ENCODE results near the gene FERMT3.

FERMT3 gene

DNA sequence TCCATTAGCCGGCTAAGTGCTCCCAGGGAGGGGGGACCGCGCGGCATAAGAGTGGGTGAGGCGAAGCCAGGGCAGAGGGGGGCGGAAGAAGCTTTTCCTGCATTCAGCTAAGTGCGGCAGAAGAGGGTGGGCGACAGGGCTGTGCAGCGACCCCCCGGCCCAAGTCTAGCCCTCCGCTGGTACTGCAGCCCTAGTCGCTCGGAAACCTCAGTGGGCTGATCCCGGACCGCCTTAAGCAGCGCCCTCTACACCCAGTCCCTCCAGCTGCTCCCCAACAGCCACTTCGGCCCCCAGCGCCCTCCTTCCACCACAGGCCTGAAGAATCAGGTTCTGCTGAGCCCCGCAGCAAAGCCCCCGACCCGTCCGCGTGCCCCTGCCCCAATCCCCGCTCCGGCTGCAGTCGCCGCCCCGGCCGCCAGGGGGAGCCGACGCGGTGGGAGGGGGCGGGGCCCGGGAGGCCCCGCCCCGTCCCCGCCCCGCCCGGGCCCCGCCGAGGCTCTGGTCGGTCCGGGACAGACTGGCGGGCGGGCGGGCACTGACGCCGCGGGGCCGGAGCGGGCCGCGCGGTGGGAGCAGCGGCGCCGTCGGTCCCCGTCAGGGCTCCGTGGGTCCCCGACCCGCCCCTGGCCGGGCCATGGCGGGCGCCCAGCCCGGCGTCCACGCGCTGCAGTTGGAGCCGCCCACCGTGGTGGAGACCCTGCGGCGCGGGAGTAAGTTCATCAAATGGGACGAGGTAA lies 44.7 kb downstream of the FERMT3 start, which contains the start of gene PLCB3:
Gene PLCB3 (plus strand): TSS at position 515 of the 737 bp plus-strand sequence. CDS start 120 bp downstream, at position 635.
- TF ChIP-seq, protein P1, sequence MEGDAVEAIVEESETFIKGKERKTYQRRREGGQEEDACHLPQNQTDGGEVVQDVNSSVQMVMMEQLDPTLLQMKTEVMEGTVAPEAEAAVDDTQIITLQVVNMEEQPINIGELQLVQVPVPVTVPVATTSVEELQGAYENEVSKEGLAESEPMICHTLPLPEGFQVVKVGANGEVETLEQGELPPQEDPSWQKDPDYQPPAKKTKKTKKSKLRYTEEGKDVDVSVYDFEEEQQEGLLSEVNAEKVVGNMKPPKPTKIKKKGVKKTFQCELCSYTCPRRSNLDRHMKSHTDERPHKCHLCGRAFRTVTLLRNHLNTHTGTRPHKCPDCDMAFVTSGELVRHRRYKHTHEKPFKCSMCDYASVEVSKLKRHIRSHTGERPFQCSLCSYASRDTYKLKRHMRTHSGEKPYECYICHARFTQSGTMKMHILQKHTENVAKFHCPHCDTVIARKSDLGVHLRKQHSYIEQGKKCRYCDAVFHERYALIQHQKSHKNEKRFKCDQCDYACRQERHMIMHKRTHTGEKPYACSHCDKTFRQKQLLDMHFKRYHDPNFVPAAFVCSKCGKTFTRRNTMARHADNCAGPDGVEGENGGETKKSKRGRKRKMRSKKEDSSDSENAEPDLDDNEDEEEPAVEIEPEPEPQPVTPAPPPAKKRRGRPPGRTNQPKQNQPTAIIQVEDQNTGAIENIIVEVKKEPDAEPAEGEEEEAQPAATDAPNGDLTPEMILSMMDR (IDR thresholded peaks at IDR 0.05) = peak; percentile 83

DNA sequence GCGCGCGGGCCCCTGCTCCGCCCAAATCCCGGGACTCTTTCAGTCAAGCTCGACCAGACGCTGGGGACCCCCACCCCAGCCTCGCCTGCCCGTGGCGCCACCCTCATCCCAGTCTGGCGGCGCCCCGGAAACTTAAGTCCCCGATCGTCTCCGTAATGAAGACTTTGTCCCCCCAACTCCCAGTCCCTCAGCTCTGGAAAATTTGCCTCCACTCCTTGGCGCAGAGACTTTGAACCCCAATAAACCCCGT lies 45.2 kb downstream of the FERMT3 start:
- TF ChIP-seq, protein P1 (IDR thresholded peaks at IDR 0.05) = no peak

DNA sequence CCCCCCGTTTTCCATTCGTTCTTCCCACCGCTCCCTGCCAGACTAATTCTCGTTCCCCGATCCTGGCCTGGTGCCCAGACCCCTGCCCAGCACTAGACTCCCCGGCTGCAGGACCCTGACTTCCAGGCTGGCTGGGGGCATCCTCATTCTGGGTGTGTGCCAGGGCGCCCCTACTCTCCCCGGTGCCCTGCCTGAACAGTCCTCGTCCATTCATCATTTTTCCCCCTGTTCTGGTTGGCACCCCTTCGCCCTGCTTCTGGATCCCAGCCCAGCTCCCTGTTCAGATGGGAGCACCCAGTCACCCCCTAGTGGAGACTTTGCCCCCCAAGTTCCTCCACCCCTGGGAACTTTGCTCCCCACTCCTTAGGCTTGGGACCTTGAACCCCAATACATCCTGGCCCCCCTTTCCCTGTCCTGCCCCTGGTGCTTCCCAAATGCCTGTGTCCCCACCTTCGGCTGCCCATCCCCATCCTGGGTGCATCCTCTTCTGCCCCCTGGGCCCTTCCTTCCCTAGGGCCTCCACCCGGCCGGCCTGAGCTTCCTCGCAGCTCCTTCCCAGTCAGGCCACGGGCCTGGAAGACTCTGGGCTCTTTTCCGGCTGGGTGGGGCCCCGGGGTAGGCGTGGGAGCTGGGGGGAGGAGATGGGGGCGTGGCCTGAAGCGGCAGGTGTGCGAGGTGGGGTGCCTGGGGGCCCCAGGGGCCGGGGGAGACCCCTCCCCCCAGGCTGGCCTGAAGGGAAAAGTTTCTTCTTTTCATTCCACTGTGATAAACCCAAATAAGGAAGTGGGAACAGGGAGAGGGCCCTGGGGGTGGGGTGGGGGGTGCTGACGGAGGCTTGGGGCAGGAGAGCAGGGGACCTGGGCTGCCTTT lies 45.7 kb downstream of the FERMT3 start:
- TF ChIP-seq, protein P1 (IDR thresholded peaks at IDR 0.05) = peak; percentile 23

- TF ChIP-seq, protein P1 (IDR thresholded peaks at IDR 0.05) = no peak
Measured at GRCh38 chr11:64253043-64253442, 46.5 kb downstream of the FERMT3 start.

GRCh38 chr11:64253481-64253880 lies 47.0 kb downstream of the FERMT3 start:
- TF ChIP-seq, protein P1 (IDR thresholded peaks at IDR 0.05) = no peak

DNA sequence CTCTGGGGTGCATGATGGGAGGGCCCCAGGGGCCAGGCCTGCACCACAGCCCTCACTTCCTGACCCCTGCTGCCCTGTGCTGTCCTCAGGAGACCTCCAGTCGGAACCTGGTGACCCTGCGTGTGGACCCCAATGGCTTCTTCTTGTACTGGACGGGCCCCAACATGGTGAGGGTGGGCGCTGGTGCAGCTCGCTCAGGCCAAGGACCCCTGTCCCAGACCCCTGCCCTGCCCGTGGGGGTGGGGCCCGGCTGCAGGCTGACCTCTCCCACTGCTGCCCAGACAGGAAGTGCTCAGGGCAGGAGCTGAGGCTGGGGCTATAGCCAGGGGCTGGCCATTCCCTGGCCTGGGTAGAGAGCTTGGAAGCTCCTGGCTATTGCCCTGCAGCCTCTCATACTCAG lies 47.8 kb downstream of the FERMT3 start:
- TF ChIP-seq, protein P1 (IDR thresholded peaks at IDR 0.05) = no peak

GRCh38 chr11:64255135-64256128 lies 48.9 kb downstream of the FERMT3 start:
- TF ChIP-seq, protein P1 (IDR thresholded peaks at IDR 0.05) = no peak

Measured in LNCAP (cell line).